Kidney (tissue), 14 donors: ENCODE data around the gene ACOT13. TPM values are rescaled to one million over a fixed set of nuclear protein-coding genes. Genes with fewer than 3 reads are reported as not detected.
"Not testable (repeated sequence)": the region's sequence is repeated elsewhere in the genome, so short reads cannot be mapped to it uniquely, and the experiment has no call there.

Experiments
- DNase-seq, 5 donors: peaks; one replicate each; pipeline ENCODE4 v3.0.0-alpha.2; 2013 to 2020
- FAIRE-seq: peaks from 2 replicates; lab custom pipeline; 2012; peaks lifted over from hg19 to GRCh38; lab: Jason Lieb, UNC
- H3K27ac ChIP-seq, 2 donors: one replicate each; pipeline ENCODE4 v1.7.0; 2013; ENCODE audit warnings: low read depth in 2 of 2, low read length in 2 of 2, inconsistent platforms in 1 of 2
- H3K27me3 ChIP-seq: one replicate; pipeline ENCODE4 v1.7.1; 2013; ENCODE audit warnings: low read length, inconsistent platforms; ENCODE audit not compliant: control insufficient read depth, insufficient read depth
- H3K36me3 ChIP-seq, 3 donors: one replicate each; pipeline versions ENCODE4 v1.7.0 to v1.7.1; 2013; ENCODE audit warnings: low read length in 3 of 3, control low read depth in 1 of 3, inconsistent platforms in 1 of 3; ENCODE audit not compliant: insufficient read depth in 3 of 3, control insufficient read depth in 2 of 3
- H3K4me1 ChIP-seq, 3 donors: one replicate each; pipeline versions ENCODE4 v1.7.0 to v1.7.1; 2013; ENCODE audit warnings: low read length in 3 of 3, inconsistent platforms in 1 of 3, low read depth in 1 of 3; ENCODE audit not compliant: control insufficient read depth in 2 of 3, insufficient read depth in 2 of 3
- H3K4me3 ChIP-seq, 3 donors: one replicate each; pipeline versions ENCODE4 v1.7.0 to v1.8.1; 2013; ENCODE audit warnings: low read length in 3 of 3, control low read depth in 1 of 3, inconsistent platforms in 1 of 3
- H3K9ac ChIP-seq, 3 donors: one replicate each; pipeline versions ENCODE4 v1.7.0 to v1.7.1; 2013; ENCODE audit warnings: low read length in 3 of 3, control low read depth in 1 of 3, inconsistent platforms in 1 of 3
- H3K9me3 ChIP-seq, 3 donors: one replicate each; pipeline versions ENCODE4 v1.7.0 to v1.7.1; 2013; ENCODE audit warnings: low read length in 3 of 3, control low read depth in 1 of 3, inconsistent platforms in 1 of 3; ENCODE audit not compliant: control insufficient read depth in 2 of 3, insufficient read depth in 1 of 3
- intact Hi-C: fragments of 100-400 bp; cut with DNase I; formaldehyde crosslinking; loops from one replicate; pipeline ENCODE4 v1.11.1; 2022
- polyA plus RNA-seq: library from polyadenylated mRNA; stranded (reverse); fragments of 350-450 nt; fragmentation: Illumina TruSeq; extraction: RNeasy Lipid Tissue Mini Kit (QIAGEN cat#74804); gene quantifications from one replicate; pipeline ENCODE4 v1.2.3, GENCODE V29; 2014; ENCODE audit warnings: low read depth, low replicate concordance; ENCODE audit not compliant: insufficient read depth
- total RNA-seq: library from RNA; stranded (reverse); fragmentation: NEBNext Ultra II Directional; extraction: Animal tissue kit (Norgen Biotek cat#: 25700); gene quantifications from one replicate; pipeline ENCODE4 v1.2.1, GENCODE V29; 2021
- TF ChIP-seq, protein P1 (sequence below): IDR thresholded peaks from 3 replicates; pipeline ENCODE4 v1.5.1; 2012; ENCODE audit warnings: mild to moderate bottlenecking, moderate library complexity, borderline replicate concordance; ENCODE audit not compliant: insufficient read depth; ENCODE audit errors: extremely low read depth
- donor health status: control.
- donor health status: control.
- donor health status: control.
- donor health status: control.
- donor health status: control.
- donor health status: DM: yes; HTN: yes; CAD: no.
- donor health status: Normal renal cell carcinoma (clear cell type).

Gene ACOT13
- total and polyA plus RNA-seq, 2 donors from 2014 or later = 15.3 to 109 TPM

GRCh38 chr6:24708612-24709011 lies 41.7 kb downstream of the ACOT13 start:
- Histone ChIP-seq H3K27ac (no peak overlapping the region), H3K27me3 (no peaks in the 10 kb centered on the region), H3K9ac (no peak overlapping the region), H3K4me1 (peaks cover 0 to under 1% (median 0%) of the 10 kb centered on the region in 3 donors), H3K36me3 (peaks cover 17 to 82% (median 45%) of the 10 kb centered on the region in 3 donors), H3K9me3 (no peaks in the 10 kb centered on the region), H3K4me3 (no peak overlapping the region)
- no peak for DNase-seq
- TF ChIP-seq, protein P1, sequence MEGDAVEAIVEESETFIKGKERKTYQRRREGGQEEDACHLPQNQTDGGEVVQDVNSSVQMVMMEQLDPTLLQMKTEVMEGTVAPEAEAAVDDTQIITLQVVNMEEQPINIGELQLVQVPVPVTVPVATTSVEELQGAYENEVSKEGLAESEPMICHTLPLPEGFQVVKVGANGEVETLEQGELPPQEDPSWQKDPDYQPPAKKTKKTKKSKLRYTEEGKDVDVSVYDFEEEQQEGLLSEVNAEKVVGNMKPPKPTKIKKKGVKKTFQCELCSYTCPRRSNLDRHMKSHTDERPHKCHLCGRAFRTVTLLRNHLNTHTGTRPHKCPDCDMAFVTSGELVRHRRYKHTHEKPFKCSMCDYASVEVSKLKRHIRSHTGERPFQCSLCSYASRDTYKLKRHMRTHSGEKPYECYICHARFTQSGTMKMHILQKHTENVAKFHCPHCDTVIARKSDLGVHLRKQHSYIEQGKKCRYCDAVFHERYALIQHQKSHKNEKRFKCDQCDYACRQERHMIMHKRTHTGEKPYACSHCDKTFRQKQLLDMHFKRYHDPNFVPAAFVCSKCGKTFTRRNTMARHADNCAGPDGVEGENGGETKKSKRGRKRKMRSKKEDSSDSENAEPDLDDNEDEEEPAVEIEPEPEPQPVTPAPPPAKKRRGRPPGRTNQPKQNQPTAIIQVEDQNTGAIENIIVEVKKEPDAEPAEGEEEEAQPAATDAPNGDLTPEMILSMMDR = no peak
- FAIRE-seq = no peak
- intact Hi-C loops = no loop called here

DNA sequence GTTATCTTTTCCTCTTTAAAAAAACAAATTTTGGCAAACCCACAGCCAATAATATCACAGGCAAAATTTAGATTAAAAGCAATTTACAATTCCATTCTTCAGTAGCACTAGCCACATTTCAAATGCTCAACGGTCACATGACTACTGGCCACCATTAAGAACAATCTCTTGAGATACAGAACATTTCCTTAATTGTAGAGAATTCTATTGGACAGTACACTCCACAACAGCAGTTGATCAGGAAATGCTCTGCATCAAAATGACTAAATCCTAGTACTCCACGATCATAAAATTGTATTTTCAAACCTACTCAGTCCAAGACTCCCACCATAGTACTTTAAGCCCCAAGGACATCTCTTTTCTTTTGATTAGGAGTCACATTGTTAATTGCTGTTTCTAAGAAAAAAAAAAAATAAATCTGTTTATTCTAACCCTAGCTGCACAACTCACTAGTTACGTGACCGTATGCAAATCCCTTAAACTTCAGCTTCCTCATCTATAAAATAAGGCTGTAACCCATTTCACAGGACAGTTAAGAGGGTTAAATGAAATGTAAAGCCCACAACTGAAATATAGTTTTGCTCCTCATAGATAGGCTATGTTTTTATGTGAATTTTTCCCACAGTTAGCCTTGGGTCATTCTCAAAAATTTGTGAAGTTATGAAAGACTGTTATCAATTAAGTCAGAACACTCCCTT lies 42.3 kb downstream of the ACOT13 start:
- intact Hi-C loops = no loop called here
- TF ChIP-seq, protein P1 = no peak
- FAIRE-seq = no peak
- Histone ChIP-seq H3K27ac (no peak overlapping the region), H3K4me3 (no peak overlapping the region), H3K9me3 (no peaks in the 10 kb centered on the region), H3K27me3 (no peaks in the 10 kb centered on the region), H3K4me1 (peaks cover 0 to 6% (median 0%) of the 10 kb centered on the region in 3 donors), H3K36me3 (peaks cover 15 to 82% (median 44%) of the 10 kb centered on the region in 3 donors), H3K9ac (no peak overlapping the region)
- DNase-seq = no peak

GRCh38 chr6:24710519-24711303 lies 43.8 kb downstream of the ACOT13 start:
- Histone ChIP-seq H3K4me3 (no peak overlapping the region), H3K27ac (no peak overlapping the region), H3K9me3 (no peaks in the 10 kb centered on the region), H3K9ac (no peak overlapping the region), H3K27me3 (no peaks in the 10 kb centered on the region), H3K4me1 (peaks cover 0 to 6% (median 0%) of the 10 kb centered on the region in 3 donors), H3K36me3 (peaks cover 11 to 82% (median 39%) of the 10 kb centered on the region in 3 donors)
- no peak for DNase-seq
- TF ChIP-seq, protein P1 = no peak
- no peak for FAIRE-seq
- intact Hi-C loops = no loop called here

DNA sequence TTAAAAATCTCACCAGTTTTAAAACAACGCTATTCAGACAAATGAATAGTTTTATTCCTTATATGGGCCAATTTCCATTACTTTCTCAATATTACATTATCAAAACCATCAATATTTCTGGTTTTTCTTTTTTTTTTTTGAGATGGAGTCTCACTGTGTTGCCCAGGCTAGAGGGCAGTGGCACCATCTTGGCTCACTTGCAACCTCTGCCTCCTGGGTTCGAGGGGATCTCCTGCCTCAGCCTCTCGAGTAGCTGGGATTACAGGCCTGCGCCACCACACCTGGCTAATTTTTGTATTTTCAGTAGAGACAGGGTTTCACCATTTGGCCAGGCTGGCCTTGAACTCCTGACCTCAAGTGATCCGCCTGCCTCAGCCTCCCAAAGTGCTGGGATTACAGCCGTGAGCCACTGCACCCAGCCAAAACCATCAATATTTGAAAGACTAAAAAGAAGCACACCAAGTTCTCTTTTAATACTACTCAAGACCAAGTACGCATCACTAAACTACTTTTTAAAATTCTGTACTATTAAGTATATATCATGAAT lies 49.8 kb downstream of the ACOT13 start:
- H3K9ac ChIP-seq, H3K27me3 ChIP-seq, H3K9me3 ChIP-seq, intact Hi-C loops, H3K27ac ChIP-seq, DNase-seq, FAIRE-seq: not testable (repeated sequence)
- H3K36me3 ChIP-seq = peaks cover 4 to 43% (median 9%) of the 10 kb centered on the region in 3 donors
- H3K4me1 ChIP-seq = peaks cover 0 to 12% (median 5%) of the 10 kb centered on the region in 3 donors
- peak overlapping the region in 2 of 3 donors; percentile 94 to 99 for H3K4me3 ChIP-seq
